GM18502 (cell line): ENCODE data around the gene SOHLH2.

ENCODE experiments used
- ATAC-seq: cut with Tn5 transposase; IDR thresholded peaks from one replicate; pipeline ENCODE4 v1.9.1; 2021; ENCODE audit warnings: mild to moderate bottlenecking; ENCODE audit not compliant: unreplicated experiment, poor library complexity

The SOHLH2 gene

GRCh38 chr13:36192166-36192565, 22.2 kb downstream of the SOHLH2 start:
- no peak for ATAC-seq

GRCh38 chr13:36190771-36191170, 23.6 kb downstream of the SOHLH2 start:
- no peak for ATAC-seq

- ATAC-seq = no peak
Measured at GRCh38 chr13:36188441-36188840, 25.9 kb downstream of the SOHLH2 start.

GRCh38 chr13:36183901-36184300, 30.5 kb downstream of the SOHLH2 start:
- ATAC-seq = no peak

- no peak for ATAC-seq
Measured at GRCh38 chr13:36175621-36176020, 38.7 kb downstream of the SOHLH2 start.

- ATAC-seq = no peak
Measured at GRCh38 chr13:36174923-36175322, 39.4 kb downstream of the SOHLH2 start.

GRCh38 chr13:36173571-36174322, 40.6 kb downstream of the SOHLH2 start:
- no peak for ATAC-seq

- no peak for ATAC-seq
Measured at GRCh38 chr13:36166046-36166445, 48.3 kb downstream of the SOHLH2 start.

GRCh38 chr13:36163809-36164308, 50.5 kb downstream of the SOHLH2 start:
- no peak for ATAC-seq

- no peak for ATAC-seq
Measured at GRCh38 chr13:36163286-36163685, 51.1 kb downstream of the SOHLH2 start.

GRCh38 chr13:36160297-36160696, 54.1 kb downstream of the SOHLH2 start:
- no peak for ATAC-seq

GRCh38 chr13:36158611-36159010, 55.7 kb downstream of the SOHLH2 start:
- no peak for ATAC-seq

- ATAC-seq = no peak
Measured at GRCh38 chr13:36157480-36157879, 56.9 kb downstream of the SOHLH2 start.

GRCh38 chr13:36154567-36155291, 59.6 kb downstream of the SOHLH2 start:
- ATAC-seq = no peak

- no peak for ATAC-seq
Measured at GRCh38 chr13:36151591-36151990, 62.8 kb downstream of the SOHLH2 start.

GRCh38 chr13:36148446-36148845, 65.9 kb downstream of the SOHLH2 start:
- no peak for ATAC-seq

- no peak for ATAC-seq
Measured at GRCh38 chr13:36147330-36147729, 67.0 kb downstream of the SOHLH2 start.

- no peak for ATAC-seq
Measured at GRCh38 chr13:36146511-36147269, 67.7 kb downstream of the SOHLH2 start.

- no peak for ATAC-seq
Measured at GRCh38 chr13:36143738-36144137, 70.6 kb downstream of the SOHLH2 start.

GRCh38 chr13:36142735-36143134, 71.6 kb downstream of the SOHLH2 start:
- ATAC-seq = no peak

GRCh38 chr13:36135876-36136275, 78.5 kb downstream of the SOHLH2 start:
- ATAC-seq = no peak
